GOT3 (cell line): ENCODE measurements around the gene UBASH3B.
"Not testable (repeated sequence)": the region's sequence is repeated elsewhere in the genome, so short reads cannot be mapped to it uniquely, and the experiment has no call there.

Experiments
- DNase-seq: peaks from one replicate; lab custom pipeline; 2025; ENCODE audit warnings: mixed read lengths; lab: John Stamatoyannopoulos, UW

The UBASH3B gene

GRCh38 chr11:122813176-122813893 lies 157.8 kb downstream of the UBASH3B start:
- DNase-seq, result no peak

GRCh38 chr11:122813894-122814270 lies 158.4 kb downstream of the UBASH3B start:
- no peak for DNase-seq

- no peak for DNase-seq
These were observed 158.9 kb downstream of the UBASH3B start for GRCh38 chr11:122814401-122814800.

GRCh38 chr11:122815900-122816299 lies 160.4 kb downstream of the UBASH3B start:
- DNase-seq, result no peak

GRCh38 chr11:122816761-122817520 lies 161.4 kb downstream of the UBASH3B start:
- no peak for DNase-seq

- DNase-seq, result no peak
These were observed 164.6 kb downstream of the UBASH3B start for GRCh38 chr11:122820158-122820557.

GRCh38 chr11:122821169-122821568 lies 165.6 kb downstream of the UBASH3B start:
- DNase-seq, result no peak

GRCh38 chr11:122822241-122822640 lies 166.7 kb downstream of the UBASH3B start:
- no peak for DNase-seq

- no peak for DNase-seq
These were observed 168.0 kb downstream of the UBASH3B start for GRCh38 chr11:122823564-122823963.

GRCh38 chr11:122829371-122829770 lies 173.8 kb downstream of the UBASH3B start:
- DNase-seq, result not testable (repeated sequence)

GRCh38 chr11:122832297-122832696 lies 176.8 kb downstream of the UBASH3B start:
- not testable (repeated sequence) for DNase-seq

GRCh38 chr11:122832721-122833470 lies 177.4 kb downstream of the UBASH3B start:
- DNase-seq, result no peak

GRCh38 chr11:122833846-122834464 lies 178.4 kb downstream of the UBASH3B start:
- DNase-seq, result no peak

GRCh38 chr11:122836916-122837315 lies 181.4 kb downstream of the UBASH3B start:
- no peak for DNase-seq

- no peak for DNase-seq
These were observed 182.2 kb downstream of the UBASH3B start for GRCh38 chr11:122837528-122838346.

- no peak for DNase-seq
These were observed 188.0 kb downstream of the UBASH3B start for GRCh38 chr11:122843281-122844141.

- DNase-seq, result no peak
These were observed 191.9 kb downstream of the UBASH3B start for GRCh38 chr11:122847466-122847865.

- no peak for DNase-seq
These were observed 192.7 kb downstream of the UBASH3B start for GRCh38 chr11:122848186-122848585.

GRCh38 chr11:122850076-122850631 lies 194.6 kb downstream of the UBASH3B start:
- no peak for DNase-seq

GRCh38 chr11:122851366-122851966 lies 195.9 kb downstream of the UBASH3B start:
- no peak for DNase-seq
